Memory B cell (primary cell): Measurements from ENCODE around the gene MICA.
"Not testable (repeated sequence)": the region's sequence is repeated elsewhere in the genome, so short reads cannot be mapped to it uniquely, and the experiment has no call there.

ENCODE experiments used
- ATAC-seq: fragments of 150-1000 bp; cut with Tn5 transposase; 2 replicates; pipeline ENCODE4 v1.10.0; 2021; ENCODE audit warnings: low read depth, mild to moderate bottlenecking, moderate library complexity
- DNase-seq, 2 donors: peaks; one replicate each; pipeline ENCODE4 v3.0.0; 2022; ENCODE audit warnings: low spot score in 2 of 2
- H3K27ac Mint-ChIP-seq: one replicate; pipeline ENCODE4 v1.8.0; 2022; ENCODE audit warnings: mild to moderate bottlenecking, moderate library complexity, mixed read lengths
- H3K27me3 Mint-ChIP-seq: one replicate; pipeline ENCODE4 v1.8.0; 2022; ENCODE audit warnings: mixed read lengths
- H3K36me3 Mint-ChIP-seq: one replicate; pipeline ENCODE4 v1.8.0; 2022; ENCODE audit warnings: mild to moderate bottlenecking, mixed read lengths
- H3K4me1 Mint-ChIP-seq: one replicate; pipeline ENCODE4 v1.8.0; 2022; ENCODE audit warnings: mixed read lengths
- H3K4me3 Mint-ChIP-seq: one replicate; pipeline ENCODE4 v1.8.0; 2022; ENCODE audit warnings: mild to moderate bottlenecking, moderate library complexity, mixed read lengths
- H3K9me3 Mint-ChIP-seq: one replicate; pipeline ENCODE4 v1.8.0; 2022; ENCODE audit warnings: mixed read lengths

Gene MICA

GRCh38 chr6:31438677-31439076 is 35.3 kb downstream of the MICA start:
- no peak overlapping the region for H3K4me3 Mint-ChIP-seq
- no peak overlapping the region for H3K27ac Mint-ChIP-seq
- peaks cover 13% of the 10 kb centered on the region for H3K9me3 Mint-ChIP-seq
- peaks cover 14% of the 10 kb centered on the region for H3K27me3 Mint-ChIP-seq
- H3K4me1 Mint-ChIP-seq = peaks cover 12% of the 10 kb centered on the region
- peaks cover 8% of the 10 kb centered on the region for H3K36me3 Mint-ChIP-seq
- no peak for ATAC-seq
- DNase-seq = no peak

- peaks cover 12% of the 10 kb centered on the region for H3K4me1 Mint-ChIP-seq
- H3K4me3 Mint-ChIP-seq = no peak overlapping the region
- H3K27ac Mint-ChIP-seq = no peak overlapping the region
- peaks cover 9% of the 10 kb centered on the region for H3K9me3 Mint-ChIP-seq
- peaks cover 21% of the 10 kb centered on the region for H3K27me3 Mint-ChIP-seq
- peak in 1 of 2 donors; percentile 70 for DNase-seq
- peak; percentile 90 for ATAC-seq
- peaks cover 7% of the 10 kb centered on the region for H3K36me3 Mint-ChIP-seq
Measured at GRCh38 chr6:31441365-31442267, 38.2 kb downstream of the MICA start.

DNA sequence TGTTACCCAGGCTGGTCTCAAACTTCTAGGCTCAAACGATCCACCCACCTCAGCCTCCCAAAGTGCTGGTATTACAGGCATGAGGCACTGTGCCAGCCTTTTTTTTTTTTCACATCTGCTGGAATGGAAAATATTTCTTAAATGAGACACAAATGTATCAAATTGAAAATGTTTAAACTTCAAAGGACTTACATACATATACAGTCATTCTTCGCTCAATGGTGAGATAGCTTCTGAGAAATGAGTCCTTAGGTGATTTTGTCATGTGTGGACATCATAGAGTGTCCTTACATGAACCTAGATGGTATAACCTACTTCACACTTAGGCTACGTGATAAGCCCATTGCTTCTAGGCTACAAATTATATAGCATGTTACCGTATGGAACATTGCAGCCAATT is 43.1 kb downstream of the MICA start:
- ATAC-seq (no peak), DNase-seq (no peak)
- Mint-ChIP-seq H3K4me1 (peaks cover 12% of the 10 kb centered on the region), H3K27me3 (peaks cover 9% of the 10 kb centered on the region), H3K27ac (no peak overlapping the region), H3K36me3 (no peaks in the 10 kb centered on the region), H3K4me3 (no peak overlapping the region), H3K9me3 (peaks cover 4% of the 10 kb centered on the region)

DNA sequence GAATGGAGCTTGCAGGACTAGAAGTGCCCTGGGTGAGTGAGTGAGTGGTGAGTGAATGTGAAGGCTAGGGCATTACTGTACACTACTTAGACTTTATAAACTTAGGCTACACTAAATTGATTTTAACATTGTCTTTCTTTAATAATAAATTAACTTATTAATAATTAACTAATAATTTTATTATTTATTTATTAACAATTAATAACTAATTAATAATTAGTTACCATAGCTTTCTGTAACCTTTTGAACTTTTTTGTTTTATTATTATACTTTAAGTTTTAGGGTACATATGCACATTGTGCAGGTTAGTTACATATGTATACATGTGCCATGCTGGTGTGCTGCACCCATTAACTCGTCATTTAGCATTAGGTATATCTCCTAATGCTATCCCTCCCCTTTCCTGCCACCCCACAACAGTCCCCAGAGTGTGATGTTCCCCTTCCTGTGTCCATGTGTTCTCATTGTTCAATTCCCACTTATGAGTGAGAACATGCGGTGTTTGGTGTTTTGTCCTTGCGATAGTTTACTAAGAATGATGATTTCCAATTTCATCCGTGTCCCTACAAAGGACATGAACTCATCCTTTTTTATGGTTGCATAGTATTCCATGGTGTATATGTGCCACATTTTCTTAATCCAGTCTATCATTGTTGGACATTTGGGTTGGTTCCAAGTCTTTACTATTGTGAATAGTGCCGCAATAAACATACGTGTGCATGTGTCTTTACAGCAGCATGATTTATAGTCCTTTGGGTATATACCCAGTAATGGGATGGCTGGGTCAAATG is 43.8 kb downstream of the MICA start:
- H3K27me3 Mint-ChIP-seq, H3K27ac Mint-ChIP-seq, H3K4me3 Mint-ChIP-seq, H3K36me3 Mint-ChIP-seq, ATAC-seq, DNase-seq, H3K4me1 Mint-ChIP-seq, H3K9me3 Mint-ChIP-seq: not testable (repeated sequence)

- Mint-ChIP-seq H3K27me3 (peaks cover 2% of the 10 kb centered on the region), H3K36me3 (peaks cover 6% of the 10 kb centered on the region), H3K4me3 (no peak overlapping the region), H3K9me3 (peaks cover 13% of the 10 kb centered on the region), H3K4me1 (no peaks in the 10 kb centered on the region), H3K27ac (no peak overlapping the region)
- ATAC-seq (peak; percentile 64), DNase-seq (no peak)
Measured at GRCh38 chr6:31450751-31451150, 47.4 kb downstream of the MICA start.

DNA sequence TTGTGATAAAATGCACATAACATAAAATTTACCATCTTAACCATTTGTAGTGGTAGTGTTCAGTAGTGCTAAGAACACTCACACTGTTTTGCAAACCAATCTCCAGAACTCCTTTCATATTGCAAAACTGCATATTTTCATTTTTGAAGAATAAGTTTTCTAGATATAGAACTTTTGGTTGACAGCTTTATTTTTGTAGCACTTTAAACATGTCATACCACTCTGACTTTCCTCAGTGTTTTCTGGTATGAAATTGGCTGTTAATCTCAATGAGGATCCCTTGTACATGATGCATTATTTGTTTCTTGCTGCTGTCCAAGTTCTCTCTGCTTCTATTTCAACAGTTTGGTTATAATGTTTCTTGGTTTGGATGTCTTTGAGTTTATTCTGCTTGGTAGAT is 49.5 kb downstream of the MICA start:
- Mint-ChIP-seq H3K36me3 (peaks cover 6% of the 10 kb centered on the region), H3K9me3 (peaks cover 13% of the 10 kb centered on the region), H3K27ac (no peak overlapping the region), H3K4me1 (no peaks in the 10 kb centered on the region), H3K27me3 (peaks cover 2% of the 10 kb centered on the region), H3K4me3 (no peak overlapping the region)
- no peak for DNase-seq
- ATAC-seq = no peak

- DNase-seq = no peak
- no peak overlapping the region for H3K27ac Mint-ChIP-seq
- H3K4me3 Mint-ChIP-seq = no peak overlapping the region
- peaks cover 13% of the 10 kb centered on the region for H3K9me3 Mint-ChIP-seq
- no peaks in the 10 kb centered on the region for H3K4me1 Mint-ChIP-seq
- no peak for ATAC-seq
- H3K36me3 Mint-ChIP-seq = peaks cover 6% of the 10 kb centered on the region
- H3K27me3 Mint-ChIP-seq = peaks cover 2% of the 10 kb centered on the region
Measured at GRCh38 chr6:31453259-31453658, 49.9 kb downstream of the MICA start.

- H3K27me3 Mint-ChIP-seq, H3K4me3 Mint-ChIP-seq, ATAC-seq, DNase-seq, H3K27ac Mint-ChIP-seq, H3K9me3 Mint-ChIP-seq: not testable (repeated sequence)
- H3K36me3 Mint-ChIP-seq = peaks cover 17% of the 10 kb centered on the region
- H3K4me1 Mint-ChIP-seq = peaks cover 21% of the 10 kb centered on the region
Measured at GRCh38 chr6:31459864-31460263, 56.5 kb downstream of the MICA start.

DNA sequence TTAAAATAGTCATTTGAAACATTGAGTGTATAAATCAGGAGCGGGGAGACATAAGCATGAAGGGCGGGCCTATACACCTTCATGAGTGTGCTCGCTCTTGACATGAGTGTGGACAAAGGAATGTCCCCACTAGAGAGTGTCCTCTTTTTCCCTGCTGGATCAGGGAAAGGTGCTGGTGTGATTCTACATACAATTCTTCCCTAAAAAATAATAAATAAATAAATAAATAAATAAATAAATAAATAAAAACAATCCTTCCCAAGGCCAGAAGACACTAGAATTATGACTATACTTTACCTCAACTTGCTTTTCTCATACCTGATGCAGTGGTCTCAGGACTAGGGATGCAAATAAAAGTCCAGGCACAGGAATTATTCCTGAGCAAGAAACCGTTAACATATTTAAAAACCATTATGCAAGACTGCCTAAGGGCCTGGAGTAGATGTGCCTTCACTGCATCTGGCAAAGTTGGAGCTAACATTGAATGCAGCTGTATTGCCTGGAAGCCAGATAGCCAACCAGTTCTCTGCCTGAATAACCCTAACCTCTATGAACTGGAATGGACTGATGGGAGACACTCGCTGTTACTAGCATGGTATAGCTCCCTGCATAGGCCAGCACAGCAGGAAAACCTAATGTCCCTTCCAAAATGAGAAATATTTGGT is 57.1 kb downstream of the MICA start:
- no peak overlapping the region for H3K27ac Mint-ChIP-seq
- H3K27me3 Mint-ChIP-seq = peaks cover 2% of the 10 kb centered on the region
- DNase-seq = no peak
- ATAC-seq = no peak
- no peaks in the 10 kb centered on the region for H3K9me3 Mint-ChIP-seq
- peaks cover 27% of the 10 kb centered on the region for H3K4me1 Mint-ChIP-seq
- peaks cover 24% of the 10 kb centered on the region for H3K36me3 Mint-ChIP-seq
- no peak overlapping the region for H3K4me3 Mint-ChIP-seq

- DNase-seq = no peak
Measured at GRCh38 chr6:31462026-31462963, 58.9 kb downstream of the MICA start.

GRCh38 chr6:31462964-31463870 is 59.8 kb downstream of the MICA start:
- H3K27ac Mint-ChIP-seq = peak overlapping the region; percentile 100
- peaks cover 2% of the 10 kb centered on the region for H3K27me3 Mint-ChIP-seq
- no peaks in the 10 kb centered on the region for H3K9me3 Mint-ChIP-seq
- H3K36me3 Mint-ChIP-seq = peaks cover 33% of the 10 kb centered on the region
- peak overlapping the region; percentile 100 for H3K4me3 Mint-ChIP-seq
- DNase-seq (peak; percentile 94), ATAC-seq (peak; percentile 89)
- H3K4me1 Mint-ChIP-seq = peaks cover 49% of the 10 kb centered on the region

More at GRCh38 chr6:31462026-31462963, 58.9 kb downstream of the MICA start:
- Mint-ChIP-seq H3K4me1 (peaks cover 42% of the 10 kb centered on the region), H3K27me3 (peaks cover 2% of the 10 kb centered on the region), H3K36me3 (peaks cover 29% of the 10 kb centered on the region), H3K9me3 (no peaks in the 10 kb centered on the region), H3K27ac (peak overlapping the region; percentile 100), H3K4me3 (peak overlapping the region; percentile 100)
- ATAC-seq = no peak
